K562 (cell line): ENCODE results near the gene PDLIM4. TPM values are rescaled to one million over a fixed set of nuclear protein-coding genes. Genes with fewer than 3 reads are reported as not detected.

ENCODE experiments used
- BRD9 ChIP-seq: fragments of 450-650 bp; IDR thresholded peaks from 2 replicates; pipeline ENCODE4 v1.6.1; 2018; ENCODE audit warnings: low read depth; ENCODE audit not compliant: partially characterized antibody
- CBFA2T2 ChIP-seq: fragments of 450-650 bp; conservative IDR thresholded peaks from 2 replicates; pipeline ENCODE4 v1.6.1; 2017; ENCODE audit warnings: mild to moderate bottlenecking
- CBX8 ChIP-seq: fragments of 200-600 bp; sonication (generic); IDR thresholded peaks from 2 replicates; pipeline ENCODE4 v1.6.1; 2012; ENCODE audit warnings: borderline replicate concordance, mixed run types, low read depth, mild to moderate bottlenecking, moderate library complexity, mixed read lengths, low read length, control low read depth, inconsistent platforms; ENCODE audit not compliant: poor library complexity, severe bottlenecking; ENCODE audit errors: extremely low read depth
- EP300 ChIP-seq: IDR thresholded peaks from 2 replicates; pipeline ENCODE4 v1.6.1; 2012; ENCODE audit warnings: low read length, improper control_type of control experiment
- FOSL1 ChIP-seq: fragments of 200-800 bp; sonication (Bioruptor generic); conservative IDR thresholded peaks from 2 replicates; pipeline ENCODE4 v1.6.1; 2016; ENCODE audit warnings: missing genetic modification characterization, missing compliant biosample characterization
- HNRNPH1 ChIP-seq: fragments of 200-400 bp; formaldehyde crosslinking; optimal IDR thresholded peaks from 2 replicates; pipeline ENCODE3; 2017; ENCODE audit warnings: low read depth, mild to moderate bottlenecking, low read length, moderate library complexity
- KDM4B ChIP-seq, 2 experiments: fragments of 450-650 bp in 1 of 2; sonication (generic) in 1 of 2; IDR thresholded peaks; 2 replicates each; pipeline ENCODE4 v1.6.1; 2016 to 2017; ENCODE audit warnings: borderline replicate concordance in 2 of 2, antibody characterized with exemption in 1 of 2, low read depth in 1 of 2, mild to moderate bottlenecking in 1 of 2
- MCM5 ChIP-seq: fragments of 450-650 bp; IDR thresholded peaks from 2 replicates; pipeline ENCODE4 v1.6.1; 2016; ENCODE audit warnings: low read depth
- NCOA1 ChIP-seq: fragments of 450-650 bp; IDR thresholded peaks from 2 replicates; pipeline ENCODE4 v1.6.1; 2016; ENCODE audit warnings: low read depth
- SIN3A ChIP-seq, 2 experiments: fragments of 150-350 bp in 1 of 2; IDR thresholded peaks; 2 replicates each; pipeline ENCODE4 v1.6.1; 2011 to 2016; ENCODE audit warnings: borderline replicate concordance in 2 of 2, low read depth in 2 of 2, low read length in 2 of 2, mild to moderate bottlenecking in 2 of 2, moderate library complexity in 2 of 2; ENCODE audit not compliant: control insufficient read depth in 1 of 2
- TBP ChIP-seq: optimal IDR thresholded peaks from 2 replicates; pipeline ENCODE3; 2011; ENCODE audit warnings: low read depth, low read length, improper control_type of control experiment
- ZNF3 ChIP-seq: fragments of 250-450 bp; sonication (Bioruptor Pico); IDR thresholded peaks from 2 replicates; pipeline ENCODE4 v1.5.0; 2021; ENCODE audit warnings: mild to moderate bottlenecking, moderate library complexity
- ZSCAN29 ChIP-seq: fragments of 450-650 bp; IDR thresholded peaks from 2 replicates; pipeline ENCODE4 v1.6.1; 2017
- polyA plus RNA-seq, 8 experiments: library from polyadenylated mRNA; depleted of rRNA in 4 of 8; stranded (reverse) in 5 of 8; unstranded in 3 of 8; fragments of >200 nt; fragmentation: Nextera tagmentation in 2 of 8; fragmentation: Illumina TruSeq in 1 of 8; extraction: Ambion mirVana in 2 of 8; extraction: Trizol in 1 of 8; gene quantifications; 2 replicates each; pipeline versions ENCODE4 v1.2.1 to v1.2.3, GENCODE V29; 2011 to 2014; ENCODE audit warnings: inconsistent platforms in 1 of 8, missing spikeins in 1 of 8
- total RNA-seq, 7 experiments: library from RNA; depleted of rRNA in 6 of 7; stranded (reverse); fragments of >200 nt in 6 of 7; fragmentation: Illumina TruSeq in 2 of 7; extraction: Trizol in 2 of 7; gene quantifications; 2 replicates each; pipeline versions ENCODE4 v1.2.1 to v1.2.3, GENCODE V29; 2011 to 2021; ENCODE audit warnings: low replicate concordance in 1 of 7
- TF ChIP-seq, protein P1 (sequence below): fragments of 450-650 bp; IDR thresholded peaks from 2 replicates; pipeline ENCODE4 v1.6.1; 2016
- TF ChIP-seq, protein P2 (sequence below): fragments of 450-650 bp; IDR thresholded peaks from 2 replicates; pipeline ENCODE4 v1.6.1; 2018; ENCODE audit not compliant: partially characterized antibody
- TF ChIP-seq, protein P3 (sequence below), 3 experiments: fragments of 200-800 bp in 1 of 3; fragments of 250-450 bp in 1 of 3; fragments of 450-650 bp in 1 of 3; sonication (Bioruptor Pico) in 1 of 3; sonication (Bioruptor generic) in 1 of 3; formaldehyde crosslinking in 1 of 3; IDR thresholded peaks; 2 replicates each; pipeline versions ENCODE4 v1.6.1 to v1.8.0; 2016 to 2022; ENCODE audit warnings: mild to moderate bottlenecking in 2 of 3, missing genetic modification characterization in 2 of 3, missing compliant biosample characterization in 1 of 3, moderate library complexity in 1 of 3

The PDLIM4 gene
- total and polyA plus RNA-seq, 9 of the 15 experiments (the other 6 are each of a cell fraction or from before 2014, with no cell fraction given): 0.28 to 32.8 (median 13.1) TPM

DNA sequence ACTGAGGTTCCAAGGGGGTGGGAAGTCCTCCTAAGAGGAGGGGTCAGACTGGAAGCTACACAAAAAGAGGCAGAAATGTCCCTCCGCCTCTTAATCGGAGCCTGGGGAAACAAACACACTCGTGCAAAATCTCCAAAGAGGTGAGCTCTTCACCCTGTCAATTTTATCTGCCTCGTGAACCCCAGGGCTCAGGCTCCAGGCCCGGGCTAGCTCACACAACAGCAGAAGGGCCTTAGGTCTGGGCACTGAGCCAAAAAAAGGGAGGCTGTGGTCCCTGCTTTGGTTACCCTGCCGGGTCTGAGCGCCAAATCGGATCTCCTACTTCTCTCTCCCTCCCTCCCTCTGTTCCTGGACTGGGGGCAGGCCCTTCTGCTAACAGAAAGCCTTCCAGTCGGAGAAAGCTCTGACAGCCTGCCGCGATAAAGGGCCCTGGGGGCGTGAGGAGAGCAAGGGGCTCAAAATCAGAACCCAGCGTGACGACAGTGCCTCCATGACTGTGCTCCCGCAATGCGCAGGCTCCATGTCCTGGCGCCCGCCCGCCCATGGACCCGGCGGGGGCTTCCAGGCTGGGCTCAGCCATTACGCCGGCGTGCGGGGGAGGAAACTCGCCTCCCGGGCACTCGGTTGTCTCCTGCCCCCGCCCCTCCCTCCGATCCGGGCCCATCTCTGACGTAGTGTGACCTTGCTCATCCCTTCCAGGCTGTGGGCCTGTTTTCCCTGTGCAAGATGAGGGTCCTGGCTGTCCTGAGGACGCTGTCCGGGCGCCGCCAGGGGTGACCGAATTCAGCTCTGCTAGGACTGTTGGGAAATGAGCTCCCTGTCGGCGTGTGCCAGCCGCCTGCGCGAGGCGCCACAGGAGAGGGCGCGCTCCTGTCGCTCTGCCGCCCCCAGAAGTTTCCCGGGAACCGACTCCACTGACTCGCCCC, 35.8 kb downstream of the PDLIM4 start (continued):
- 0 out of 4 replicates have a peak, but pooled peaks of 1 of the 2 experiments have one; percentile 33 for TF ChIP-seq SIN3A (IDR thresholded peaks at IDR 0.05; ENCODE audit: borderline replicate concordance in 2 of 2, control insufficient read depth in 1 of 2, low read depth in 2 of 2, low read length in 2 of 2)
- peak; percentile 58; the same call in 1 of the 2 replicates for TF ChIP-seq FOSL1
- TF ChIP-seq, protein P1, sequence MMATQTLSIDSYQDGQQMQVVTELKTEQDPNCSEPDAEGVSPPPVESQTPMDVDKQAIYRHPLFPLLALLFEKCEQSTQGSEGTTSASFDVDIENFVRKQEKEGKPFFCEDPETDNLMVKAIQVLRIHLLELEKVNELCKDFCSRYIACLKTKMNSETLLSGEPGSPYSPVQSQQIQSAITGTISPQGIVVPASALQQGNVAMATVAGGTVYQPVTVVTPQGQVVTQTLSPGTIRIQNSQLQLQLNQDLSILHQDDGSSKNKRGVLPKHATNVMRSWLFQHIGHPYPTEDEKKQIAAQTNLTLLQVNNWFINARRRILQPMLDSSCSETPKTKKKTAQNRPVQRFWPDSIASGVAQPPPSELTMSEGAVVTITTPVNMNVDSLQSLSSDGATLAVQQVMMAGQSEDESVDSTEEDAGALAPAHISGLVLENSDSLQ: peak; percentile 47
- TF ChIP-seq NCOA1: peak; percentile 37; the same call in 1 of the 2 replicates
- no peak for TF ChIP-seq ZNF3 (CRISPR knock-in tag)
- TF ChIP-seq MCM5: no peak
- TF ChIP-seq, protein P2, sequence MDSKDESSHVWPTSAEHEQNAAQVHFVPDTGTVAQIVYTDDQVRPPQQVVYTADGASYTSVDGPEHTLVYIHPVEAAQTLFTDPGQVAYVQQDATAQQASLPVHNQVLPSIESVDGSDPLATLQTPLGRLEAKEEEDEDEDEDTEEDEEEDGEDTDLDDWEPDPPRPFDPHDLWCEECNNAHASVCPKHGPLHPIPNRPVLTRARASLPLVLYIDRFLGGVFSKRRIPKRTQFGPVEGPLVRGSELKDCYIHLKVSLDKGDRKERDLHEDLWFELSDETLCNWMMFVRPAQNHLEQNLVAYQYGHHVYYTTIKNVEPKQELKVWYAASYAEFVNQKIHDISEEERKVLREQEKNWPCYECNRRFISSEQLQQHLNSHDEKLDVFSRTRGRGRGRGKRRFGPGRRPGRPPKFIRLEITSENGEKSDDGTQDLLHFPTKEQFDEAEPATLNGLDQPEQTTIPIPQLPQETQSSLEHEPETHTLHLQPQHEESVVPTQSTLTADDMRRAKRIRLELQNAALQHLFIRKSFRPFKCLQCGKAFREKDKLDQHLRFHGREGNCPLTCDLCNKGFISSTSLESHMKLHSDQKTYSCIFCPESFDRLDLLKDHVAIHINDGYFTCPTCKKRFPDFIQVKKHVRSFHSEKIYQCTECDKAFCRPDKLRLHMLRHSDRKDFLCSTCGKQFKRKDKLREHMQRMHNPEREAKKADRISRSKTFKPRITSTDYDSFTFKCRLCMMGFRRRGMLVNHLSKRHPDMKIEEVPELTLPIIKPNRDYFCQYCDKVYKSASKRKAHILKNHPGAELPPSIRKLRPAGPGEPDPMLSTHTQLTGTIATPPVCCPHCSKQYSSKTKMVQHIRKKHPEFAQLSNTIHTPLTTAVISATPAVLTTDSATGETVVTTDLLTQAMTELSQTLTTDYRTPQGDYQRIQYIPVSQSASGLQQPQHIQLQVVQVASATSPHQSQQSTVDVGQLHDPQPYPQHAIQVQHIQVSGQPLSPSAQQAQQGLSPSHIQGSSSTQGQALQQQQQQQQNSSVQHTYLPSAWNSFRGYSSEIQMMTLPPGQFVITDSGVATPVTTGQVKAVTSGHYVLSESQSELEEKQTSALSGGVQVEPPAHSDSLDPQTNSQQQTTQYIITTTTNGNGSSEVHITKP: peak; percentile 97
- no peak for TF ChIP-seq HNRNPH1
- TF ChIP-seq CBX8: no peak
- peak in 1 of 2 experiments; percentile 46; a peak in 1 of 4 replicates for TF ChIP-seq KDM4B (IDR thresholded peaks at IDR 0.05; ENCODE audit: borderline replicate concordance in 2 of 2, low read depth in 1 of 2)
- TF ChIP-seq ZSCAN29: 0 out of 2 replicates have a peak, but pooled peaks have one; percentile 29
- TF ChIP-seq EP300: peak; percentile 2; the same call in 1 of the 2 replicates
- no peak for TF ChIP-seq CBFA2T2
- TF ChIP-seq, protein P3, sequence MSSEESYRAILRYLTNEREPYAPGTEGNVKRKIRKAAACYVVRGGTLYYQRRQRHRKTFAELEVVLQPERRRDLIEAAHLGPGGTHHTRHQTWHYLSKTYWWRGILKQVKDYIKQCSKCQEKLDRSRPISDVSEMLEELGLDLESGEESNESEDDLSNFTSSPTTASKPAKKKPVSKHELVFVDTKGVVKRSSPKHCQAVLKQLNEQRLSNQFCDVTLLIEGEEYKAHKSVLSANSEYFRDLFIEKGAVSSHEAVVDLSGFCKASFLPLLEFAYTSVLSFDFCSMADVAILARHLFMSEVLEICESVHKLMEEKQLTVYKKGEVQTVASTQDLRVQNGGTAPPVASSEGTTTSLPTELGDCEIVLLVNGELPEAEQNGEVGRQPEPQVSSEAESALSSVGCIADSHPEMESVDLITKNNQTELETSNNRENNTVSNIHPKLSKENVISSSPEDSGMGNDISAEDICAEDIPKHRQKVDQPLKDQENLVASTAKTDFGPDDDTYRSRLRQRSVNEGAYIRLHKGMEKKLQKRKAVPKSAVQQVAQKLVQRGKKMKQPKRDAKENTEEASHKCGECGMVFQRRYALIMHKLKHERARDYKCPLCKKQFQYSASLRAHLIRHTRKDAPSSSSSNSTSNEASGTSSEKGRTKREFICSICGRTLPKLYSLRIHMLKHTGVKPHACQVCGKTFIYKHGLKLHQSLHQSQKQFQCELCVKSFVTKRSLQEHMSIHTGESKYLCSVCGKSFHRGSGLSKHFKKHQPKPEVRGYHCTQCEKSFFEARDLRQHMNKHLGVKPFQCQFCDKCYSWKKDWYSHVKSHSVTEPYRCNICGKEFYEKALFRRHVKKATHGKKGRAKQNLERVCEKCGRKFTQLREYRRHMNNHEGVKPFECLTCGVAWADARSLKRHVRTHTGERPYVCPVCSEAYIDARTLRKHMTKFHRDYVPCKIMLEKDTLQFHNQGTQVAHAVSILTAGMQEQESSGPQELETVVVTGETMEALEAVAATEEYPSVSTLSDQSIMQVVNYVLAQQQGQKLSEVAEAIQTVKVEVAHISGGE (CRISPR knock-in tag; IDR thresholded peaks at IDR 0.05): peak in 1 of 3 experiments; percentile 51; a peak in 1 of 6 replicates
- TF ChIP-seq BRD9: peak; percentile 48
- peak; percentile 31 for TF ChIP-seq TBP
